Measurements from ENCODE around the gene CACNB2.

Gene CACNB2

GRCh38 chr10:18505456-18506118, 365.4 kb downstream of the CACNB2 start:
- no peak for DNase-seq (ENCODE audit: low read depth in 2 of 2)

- no peak for DNase-seq (ENCODE audit: low read depth in 2 of 2)
These were observed 368.4 kb downstream of the CACNB2 start for GRCh38 chr10:18508587-18508986.

GRCh38 chr10:18514537-18514936, 374.3 kb downstream of the CACNB2 start:
- DNase-seq (ENCODE audit: low read depth in 2 of 2), result no peak

DNA sequence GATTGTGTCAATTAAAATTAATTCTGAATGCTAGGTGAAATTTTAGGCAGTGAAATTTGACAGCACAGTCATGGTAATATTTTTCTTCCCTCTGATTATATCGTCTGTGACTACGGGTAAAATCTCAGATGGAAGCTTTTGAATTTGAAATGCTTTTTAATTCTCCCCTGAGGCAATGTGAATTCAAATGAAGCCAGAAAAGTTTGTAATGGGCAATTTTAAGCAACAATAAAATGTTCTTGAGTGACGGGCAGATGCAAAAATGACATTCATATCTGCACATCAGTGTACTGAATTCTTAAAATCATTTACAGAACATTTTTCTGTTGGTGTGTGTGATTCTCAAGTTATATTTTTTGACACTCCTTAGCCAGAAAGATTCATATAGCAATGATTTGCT, 376.6 kb downstream of the CACNB2 start:
- DNase-seq (ENCODE audit: low read depth in 2 of 2), result no peak

- DNase-seq (ENCODE audit: low read depth in 2 of 2), result no peak
These were observed 382.8 kb downstream of the CACNB2 start for GRCh38 chr10:18523025-18523424.

- no peak for DNase-seq (ENCODE audit: low read depth in 2 of 2)
These were observed 383.6 kb downstream of the CACNB2 start for GRCh38 chr10:18523858-18524257.

GRCh38 chr10:18527687-18528086, 387.5 kb downstream of the CACNB2 start:
- DNase-seq (ENCODE audit: low read depth in 2 of 2), result no peak

- DNase-seq (ENCODE audit: low read depth in 2 of 2), result no peak
These were observed 388.1 kb downstream of the CACNB2 start for GRCh38 chr10:18528292-18528691.

- no peak for DNase-seq (ENCODE audit: low read depth in 2 of 2)
These were observed 392.8 kb downstream of the CACNB2 start for GRCh38 chr10:18532881-18533535.

GRCh38 chr10:18533896-18534295, 393.7 kb downstream of the CACNB2 start:
- DNase-seq (ENCODE audit: low read depth in 2 of 2), result no peak

- DNase-seq (ENCODE audit: low read depth in 2 of 2), result no peak
These were observed 399.1 kb downstream of the CACNB2 start for GRCh38 chr10:18539335-18539734.

- DNase-seq (ENCODE audit: low read depth in 2 of 2), result no peak
These were observed 400.0 kb downstream of the CACNB2 start for GRCh38 chr10:18540195-18540594.

DNA sequence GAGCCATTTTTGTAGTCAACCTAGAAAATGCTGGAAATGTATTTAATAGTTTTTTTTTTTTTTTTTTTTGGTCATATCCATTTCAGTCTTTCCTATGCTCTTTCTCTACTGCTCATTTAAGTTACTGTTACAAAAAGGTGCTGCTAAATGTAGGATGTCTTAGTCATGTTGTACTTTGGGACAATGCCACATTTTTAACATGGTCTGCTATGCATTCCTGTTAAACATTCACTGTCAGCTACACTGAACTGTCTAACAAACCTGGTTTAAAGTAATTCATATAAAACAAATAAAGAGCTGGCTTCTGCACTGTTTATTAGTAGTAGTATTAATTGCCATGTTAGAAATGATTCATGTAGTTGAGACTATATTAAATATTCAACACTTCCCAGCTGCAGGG, 402.6 kb downstream of the CACNB2 start:
- DNase-seq (ENCODE audit: low read depth in 2 of 2), result no peak

DNA sequence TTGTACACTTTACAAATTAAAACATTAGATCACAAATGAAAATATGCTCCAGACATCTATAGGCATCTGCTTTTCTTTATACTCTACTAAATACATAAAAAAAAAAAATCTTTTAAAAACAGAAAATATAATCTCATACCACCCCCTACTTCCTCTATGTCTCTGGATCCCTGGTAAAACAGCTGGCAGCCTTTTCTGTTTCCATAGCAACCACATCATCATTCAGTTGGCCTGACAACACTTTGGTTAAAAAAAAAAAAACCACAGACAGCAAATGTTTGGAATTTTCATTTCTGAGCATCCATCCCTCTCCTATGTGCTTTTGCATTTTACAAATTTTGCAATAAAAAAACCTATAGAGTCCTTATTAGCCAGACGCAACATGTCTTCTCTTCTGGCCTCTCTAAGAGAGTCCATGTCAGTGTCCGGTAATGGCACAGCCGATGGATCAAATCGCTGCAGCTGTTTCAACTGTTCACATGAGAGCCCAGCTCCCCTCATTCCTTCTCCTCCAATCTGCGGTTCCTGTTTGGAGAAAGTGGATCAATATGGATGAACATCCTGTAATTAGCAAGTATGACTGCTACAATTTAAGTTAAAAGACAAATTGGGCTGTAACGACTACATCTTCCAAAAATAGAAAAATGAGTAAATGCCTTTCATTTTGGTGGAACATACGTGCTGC, 405.5 kb downstream of the CACNB2 start:
- no peak for DNase-seq (ENCODE audit: low read depth in 2 of 2)

GRCh38 chr10:18549105-18549504, 408.9 kb downstream of the CACNB2 start:
- no peak for DNase-seq (ENCODE audit: low read depth in 2 of 2)

DNA sequence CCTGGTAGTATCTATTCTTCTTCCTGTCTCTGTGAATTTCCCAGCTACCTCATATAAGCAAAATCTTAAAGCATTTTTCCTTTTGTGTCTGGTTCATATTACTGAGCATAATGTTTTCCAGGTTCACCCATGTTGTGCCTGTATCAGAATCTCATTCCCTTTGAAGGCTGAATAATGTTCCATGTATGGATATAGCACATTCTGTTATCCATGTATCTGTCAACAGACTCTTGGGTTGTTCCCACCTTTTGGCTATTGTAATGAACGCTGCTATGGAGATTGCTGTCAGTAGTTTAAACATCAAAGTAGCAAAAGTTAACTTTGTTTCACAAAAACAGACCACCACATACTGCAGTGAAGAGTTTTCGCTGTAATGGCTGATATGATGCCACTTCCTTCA, 411.2 kb downstream of the CACNB2 start:
- no peak for DNase-seq (ENCODE audit: low read depth in 2 of 2)

DNA sequence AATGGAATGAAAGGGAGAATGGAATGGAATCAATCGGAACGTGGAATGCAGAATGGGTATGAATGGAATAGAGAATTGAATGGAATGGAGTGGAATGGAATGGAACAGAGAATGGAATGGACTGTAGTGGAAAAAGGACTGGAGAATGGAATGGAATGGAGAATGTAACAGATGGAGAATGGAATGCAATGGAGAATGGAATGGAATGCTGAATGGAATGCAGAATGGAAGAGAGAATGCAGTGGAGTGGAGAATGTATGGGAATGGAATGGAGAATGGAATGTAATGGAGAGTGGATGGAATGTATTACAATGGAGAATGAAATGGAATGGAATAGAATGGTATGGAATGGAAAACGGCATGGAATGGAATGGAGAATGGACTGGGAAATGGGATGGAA, 414.3 kb downstream of the CACNB2 start:
- DNase-seq (ENCODE audit: low read depth in 2 of 2), result no peak

- DNase-seq (ENCODE audit: low read depth in 2 of 2), result no peak
These were observed 416.4 kb downstream of the CACNB2 start for GRCh38 chr10:18556522-18557147.

- no peak for DNase-seq (ENCODE audit: low read depth in 2 of 2)
These were observed 417.7 kb downstream of the CACNB2 start for GRCh38 chr10:18557960-18558359.

- no peak for DNase-seq (ENCODE audit: low read depth in 2 of 2)
These were observed 421.8 kb downstream of the CACNB2 start for GRCh38 chr10:18561861-18562551.

GRCh38 chr10:18563003-18563726, 422.9 kb downstream of the CACNB2 start:
- no peak for DNase-seq (ENCODE audit: low read depth in 2 of 2)
